ENCODE results near the gene PPFIA1. TPM values are rescaled to one million over a fixed set of nuclear protein-coding genes. Genes with fewer than 3 reads are reported as not detected.

The PPFIA1 gene
- total and polyA plus RNA-seq, 2 donors (not counting 1 experiment from before 2014, with no cell fraction given): 38.8 to 39.8 TPM

GRCh38 chr11:70233511-70233934, 37.0 kb upstream of the PPFIA1 start:
- Histone ChIP-seq H3K4me1 (ENCODE audit: control insufficient read depth, extremely low read depth, insufficient read depth, low read length) (no peaks in the 10 kb centered on the region), H3K36me3 (ENCODE audit: control insufficient read depth, insufficient read depth, low read length) (no peaks in the 10 kb centered on the region), H3K9me3 (ENCODE audit: control insufficient read depth, insufficient read depth, low read depth, low read length) (no peaks in the 10 kb centered on the region), H3K4me2 (ENCODE audit: extremely low read depth, insufficient read depth, low read length) (no peak overlapping the region), H3K9ac (ENCODE audit: insufficient read depth, low read length) (no peak overlapping the region), H2AFZ (ENCODE audit: low read length) (no peak overlapping the region), H3K27me3 (ENCODE audit: control insufficient read depth, insufficient read depth, low read length) (no peaks in the 10 kb centered on the region), H3K79me2 (ENCODE audit: control insufficient read depth, insufficient read depth, low read length) (no peaks in the 10 kb centered on the region), H3K27ac (ENCODE audit: insufficient read depth, low read length) (no peak overlapping the region), H3K4me3 (replicated peaks in 1 of 4; ENCODE audit: control extremely low read depth in 1 of 4, insufficient read depth in 1 of 4, low read depth in 3 of 4, low read length in 4 of 4) (no peak overlapping the region), H4K20me1 (ENCODE audit: control insufficient read depth, extremely low read depth, insufficient read depth, low read length) (no peaks in the 10 kb centered on the region)
- peak; percentile 23 to 98 for DNase-seq (ENCODE audit: low read depth in 2 of 2)
- no peak for TF ChIP-seq EZH2 (IDR thresholded peaks at IDR 0.05; ENCODE audit: low read length, missing control alignments)
- TF ChIP-seq CTCF (conservative IDR thresholded peaks at IDR 0.05 in 1 of 2, IDR thresholded peaks at IDR 0.05 in 1 of 2; ENCODE audit: low read depth in 1 of 2, low read length in 2 of 2): no peak

GRCh38 chr11:70233962-70234361, 36.5 kb upstream of the PPFIA1 start:
- Histone ChIP-seq H3K27ac (ENCODE audit: insufficient read depth, low read length) (no peak overlapping the region), H4K20me1 (ENCODE audit: control insufficient read depth, extremely low read depth, insufficient read depth, low read length) (no peaks in the 10 kb centered on the region), H3K27me3 (ENCODE audit: control insufficient read depth, insufficient read depth, low read length) (no peaks in the 10 kb centered on the region), H3K9me3 (ENCODE audit: control insufficient read depth, insufficient read depth, low read depth, low read length) (no peaks in the 10 kb centered on the region), H3K4me2 (ENCODE audit: extremely low read depth, insufficient read depth, low read length) (no peak overlapping the region), H3K4me1 (ENCODE audit: control insufficient read depth, extremely low read depth, insufficient read depth, low read length) (no peaks in the 10 kb centered on the region), H3K4me3 (replicated peaks in 1 of 4; ENCODE audit: control extremely low read depth in 1 of 4, insufficient read depth in 1 of 4, low read depth in 3 of 4, low read length in 4 of 4) (no peak overlapping the region), H2AFZ (ENCODE audit: low read length) (no peak overlapping the region), H3K36me3 (ENCODE audit: control insufficient read depth, insufficient read depth, low read length) (no peaks in the 10 kb centered on the region), H3K9ac (ENCODE audit: insufficient read depth, low read length) (no peak overlapping the region), H3K79me2 (ENCODE audit: control insufficient read depth, insufficient read depth, low read length) (no peaks in the 10 kb centered on the region)
- DNase-seq (ENCODE audit: low read depth in 2 of 2): no peak
- TF ChIP-seq EZH2 (IDR thresholded peaks at IDR 0.05; ENCODE audit: low read length, missing control alignments): no peak
- TF ChIP-seq CTCF (conservative IDR thresholded peaks at IDR 0.05 in 1 of 2, IDR thresholded peaks at IDR 0.05 in 1 of 2; ENCODE audit: low read depth in 1 of 2, low read length in 2 of 2): no peak

- H4K20me1 ChIP-seq (ENCODE audit: control insufficient read depth, extremely low read depth, insufficient read depth, low read length): no peaks in the 10 kb centered on the region
- no peak overlapping the region for H3K27ac ChIP-seq (ENCODE audit: insufficient read depth, low read length)
- DNase-seq (ENCODE audit: low read depth in 2 of 2): peak in 1 of 2 donors; percentile 46
- H3K9ac ChIP-seq (ENCODE audit: insufficient read depth, low read length): no peak overlapping the region
- H3K79me2 ChIP-seq (ENCODE audit: control insufficient read depth, insufficient read depth, low read length): no peaks in the 10 kb centered on the region
- no peak overlapping the region for H3K4me3 ChIP-seq (replicated peaks in 1 of 4; ENCODE audit: control extremely low read depth in 1 of 4, insufficient read depth in 1 of 4, low read depth in 3 of 4, low read length in 4 of 4)
- H3K4me2 ChIP-seq (ENCODE audit: extremely low read depth, insufficient read depth, low read length): no peak overlapping the region
- H2AFZ ChIP-seq (ENCODE audit: low read length): no peak overlapping the region
- no peaks in the 10 kb centered on the region for H3K36me3 ChIP-seq (ENCODE audit: control insufficient read depth, insufficient read depth, low read length)
- H3K4me1 ChIP-seq (ENCODE audit: control insufficient read depth, extremely low read depth, insufficient read depth, low read length): no peaks in the 10 kb centered on the region
- TF ChIP-seq EZH2 (IDR thresholded peaks at IDR 0.05; ENCODE audit: low read length, missing control alignments): no peak
- TF ChIP-seq CTCF (conservative IDR thresholded peaks at IDR 0.05 in 1 of 2, IDR thresholded peaks at IDR 0.05 in 1 of 2; ENCODE audit: low read depth in 1 of 2, low read length in 2 of 2): no peak
- H3K9me3 ChIP-seq (ENCODE audit: control insufficient read depth, insufficient read depth, low read depth, low read length): no peaks in the 10 kb centered on the region
- H3K27me3 ChIP-seq (ENCODE audit: control insufficient read depth, insufficient read depth, low read length): no peaks in the 10 kb centered on the region
These were observed 30.2 kb upstream of the PPFIA1 start for GRCh38 chr11:70240337-70240736.
